ENCODE measurements around the gene UBA3.

UBA3 gene

GRCh38 chr3:69085833-69086722 lies 5.9 kb upstream of the UBA3 start:
- peak overlapping the region; percentile 71 for H3K9ac ChIP-seq

GRCh38 chr3:69085168-69085832 lies 5.1 kb upstream of the UBA3 start:
- no peaks in the 10 kb centered on the region for H3K36me3 ChIP-seq (ENCODE audit: control insufficient read depth, insufficient read depth, low read length)
- no peaks in the 10 kb centered on the region for H3K9me3 ChIP-seq (ENCODE audit: control insufficient read depth, low read length)
- peak overlapping the region; percentile 85 for H2AFZ ChIP-seq
- peak overlapping the region; percentile 95 for H3K4me3 ChIP-seq (ENCODE audit: low read depth, low read length)
- peak overlapping the region; percentile 91 for H3K27ac ChIP-seq
- peaks cover 29% of the 10 kb centered on the region for H3K79me2 ChIP-seq
- H3K4me1 ChIP-seq = peaks cover 31% of the 10 kb centered on the region
- H3K9ac ChIP-seq = peak overlapping the region; percentile 71
- H3K27me3 ChIP-seq (ENCODE audit: control insufficient read depth, insufficient read depth, low read length) = no peaks in the 10 kb centered on the region
- TF ChIP-seq CTCF (IDR thresholded peaks at IDR 0.05) = no peak
- H3K4me2 ChIP-seq (ENCODE audit: low read length) = peak overlapping the region; percentile 81

More at GRCh38 chr3:69085833-69086722, 5.9 kb upstream of the UBA3 start:
- Histone ChIP-seq H3K27ac (peak overlapping the region; percentile 91), H3K4me2 (ENCODE audit: low read length) (peak overlapping the region; percentile 81), H3K9me3 (ENCODE audit: control insufficient read depth, low read length) (no peaks in the 10 kb centered on the region), H3K36me3 (ENCODE audit: control insufficient read depth, insufficient read depth, low read length) (no peaks in the 10 kb centered on the region), H3K79me2 (peaks cover 34% of the 10 kb centered on the region), H2AFZ (peak overlapping the region; percentile 85), H3K4me1 (peaks cover 31% of the 10 kb centered on the region), H3K4me3 (ENCODE audit: low read depth, low read length) (peak overlapping the region; percentile 95), H3K27me3 (ENCODE audit: control insufficient read depth, insufficient read depth, low read length) (no peaks in the 10 kb centered on the region)
- no peak for TF ChIP-seq CTCF (IDR thresholded peaks at IDR 0.05)

GRCh38 chr3:69084326-69085167 lies 4.4 kb upstream of the UBA3 start, which contains the start of gene ARL6IP5:
Gene ARL6IP5 (plus strand): TSS chr3:69084937. CDS start chr3:69085048, 111 bp downstream.
- peak within 1 kb of the TSS; percentile 91 for H3K27ac ChIP-seq
- H3K36me3 ChIP-seq (ENCODE audit: control insufficient read depth, insufficient read depth, low read length) = no peaks in the 10 kb centered on the region
- peak within 1 kb of the TSS; percentile 85 for H2AFZ ChIP-seq
- peaks cover 31% of the 10 kb centered on the region for H3K4me1 ChIP-seq
- H3K4me3 ChIP-seq (ENCODE audit: low read depth, low read length) = peak within 1 kb of the TSS; percentile 95
- peaks cover 26% of the 10 kb centered on the region for H3K79me2 ChIP-seq
- H3K4me2 ChIP-seq (ENCODE audit: low read length) = peak within 1 kb of the TSS; percentile 81
- peak within 1 kb of the TSS; percentile 71 for H3K9ac ChIP-seq
- no peak for TF ChIP-seq CTCF (IDR thresholded peaks at IDR 0.05)
- no peaks in the 10 kb centered on the region for H3K27me3 ChIP-seq (ENCODE audit: control insufficient read depth, insufficient read depth, low read length)
- no peaks in the 10 kb centered on the region for H3K9me3 ChIP-seq (ENCODE audit: control insufficient read depth, low read length)

- H3K4me2 ChIP-seq (ENCODE audit: low read length) = no peak overlapping the region
- H3K27ac ChIP-seq = peak overlapping the region; percentile 22
- TF ChIP-seq CTCF (IDR thresholded peaks at IDR 0.05) = no peak
- no peak overlapping the region for H3K9ac ChIP-seq
- H3K4me1 ChIP-seq = peaks cover 26% of the 10 kb centered on the region
- no peak overlapping the region for H3K4me3 ChIP-seq (ENCODE audit: low read depth, low read length)
- H2AFZ ChIP-seq = peak overlapping the region; percentile 4
- H3K79me2 ChIP-seq = peaks cover 19% of the 10 kb centered on the region
- H3K36me3 ChIP-seq (ENCODE audit: control insufficient read depth, insufficient read depth, low read length) = no peaks in the 10 kb centered on the region
- no peaks in the 10 kb centered on the region for H3K27me3 ChIP-seq (ENCODE audit: control insufficient read depth, insufficient read depth, low read length)
- H3K9me3 ChIP-seq (ENCODE audit: control insufficient read depth, low read length) = no peaks in the 10 kb centered on the region
Measured at GRCh38 chr3:69082805-69083204, 2.6 kb upstream of the UBA3 start.
